Neural progenitor cell (in vitro differentiated cells): Measurements from ENCODE around the gene TIFAB. TPM values are rescaled to one million over a fixed set of nuclear protein-coding genes. Genes with fewer than 3 reads are reported as not detected.
A peak's percentile ranks its signal among the peaks of the same experiment; 100 is the strongest.

Experiments used
- DNase-seq: peaks from one replicate; pipeline ENCODE4 v3.0.0-alpha.2; 2016; ENCODE audit warnings: low spot score
- H2AFZ ChIP-seq: fragments of 200-600 bp; sonication (generic); replicated peaks from 2 replicates; pipeline ENCODE4 v1.6.1; 2016; ENCODE audit warnings: antibody characterized with exemption
- H3F3A ChIP-seq: fragments of 200-600 bp; sonication (generic); 2 replicates; pipeline ENCODE4 v1.6.1; 2016; ENCODE audit warnings: antibody characterized with exemption, low read depth
- H3K27ac ChIP-seq: fragments of 200-600 bp; sonication (generic); 2 replicates; pipeline ENCODE4 v1.5.1; 2016; ENCODE audit warnings: mild to moderate bottlenecking
- H3K27me3 ChIP-seq: fragments of 200-600 bp; sonication (generic); 2 replicates; pipeline ENCODE4 v1.6.1; 2016; ENCODE audit warnings: mild to moderate bottlenecking, moderate library complexity
- H3K36me3 ChIP-seq: fragments of 200-600 bp; sonication (generic); 2 replicates; pipeline ENCODE4 v1.5.1; 2016
- H3K4me1 ChIP-seq: fragments of 200-600 bp; sonication (generic); 2 replicates; pipeline ENCODE4 v1.6.1; 2016; ENCODE audit warnings: mixed run types
- H3K4me2 ChIP-seq: fragments of 200-600 bp; sonication (generic); 2 replicates; pipeline ENCODE4 v1.6.1; 2016
- H3K4me3 ChIP-seq: fragments of 200-600 bp; sonication (generic); 2 replicates; pipeline ENCODE4 v1.5.1; 2016
- H3K79me2 ChIP-seq: fragments of 200-600 bp; sonication (generic); 2 replicates; pipeline ENCODE4 v1.6.1; 2016; ENCODE audit warnings: low read depth
- H3K9ac ChIP-seq: fragments of 200-600 bp; sonication (generic); 2 replicates; pipeline ENCODE4 v1.6.1; 2016
- H3K9me3 ChIP-seq: fragments of 200-600 bp; sonication (generic); 2 replicates; pipeline ENCODE4 v1.5.1; 2016; ENCODE audit warnings: low read depth
- H4K20me1 ChIP-seq: fragments of 200-600 bp; sonication (generic); 2 replicates; pipeline ENCODE4 v1.6.1; 2016; ENCODE audit warnings: low read depth
- H3K27ac Mint-ChIP-seq: 3 replicates; pipeline ENCODE4 v1.8.0; 2021; ENCODE audit warnings: mixed read lengths
- H3K27me3 Mint-ChIP-seq: 2 replicates; pipeline ENCODE4 v1.8.0; 2022; ENCODE audit warnings: low read depth, mild to moderate bottlenecking, inconsistent platforms, moderate library complexity, mixed read lengths; ENCODE audit not compliant: insufficient read depth
- H3K36me3 Mint-ChIP-seq: 3 replicates; pipeline ENCODE4 v1.8.0; 2021; ENCODE audit warnings: mixed read lengths
- H3K4me1 Mint-ChIP-seq: 3 replicates; pipeline ENCODE4 v1.8.0; 2021; ENCODE audit warnings: mixed read lengths
- H3K4me3 Mint-ChIP-seq: 3 replicates; pipeline ENCODE4 v1.8.0; 2021; ENCODE audit warnings: mild to moderate bottlenecking, moderate library complexity, mixed read lengths
- H3K9me3 Mint-ChIP-seq: 3 replicates; pipeline ENCODE4 v1.8.0; 2020; ENCODE audit warnings: mixed read lengths
- CTCF ChIP-seq: fragments of 200-600 bp; sonication (generic); IDR thresholded peaks from 2 replicates; pipeline ENCODE4 v1.5.1; 2017; ENCODE audit warnings: antibody characterized with exemption, mild to moderate bottlenecking
- EZH2 ChIP-seq: fragments of 200-600 bp; sonication (generic); IDR thresholded peaks from 2 replicates; pipeline ENCODE4 v1.6.1; 2017; ENCODE audit warnings: antibody characterized with exemption, mild to moderate bottlenecking, moderate library complexity
- EZH2phosphoT487 ChIP-seq: fragments of 200-600 bp; sonication (generic); IDR thresholded peaks from 2 replicates; pipeline ENCODE4 v1.6.1; 2017; ENCODE audit warnings: antibody characterized with exemption
- total RNA-seq: library from RNA; depleted of rRNA; stranded (reverse); fragments of >200 nt; gene quantifications from 2 replicates; pipeline ENCODE4 v1.2.3, GENCODE V29; 2015; ENCODE audit warnings: low replicate concordance

Gene TIFAB
- total RNA-seq, 1 donor from 2014 or later, result not detected

- Histone ChIP-seq H3K36me3 (no peaks in the 10 kb centered on the region), H3K4me2 (peak overlapping the region; percentile 72), H3K27ac (no peak overlapping the region), H3K4me3 (peak overlapping the region; percentile 32), H3K4me1 (peaks cover 6% of the 10 kb centered on the region), H3K27me3 (peaks cover 100% of the 10 kb centered on the region), H3K9me3 (no peaks in the 10 kb centered on the region), H3F3A (no peaks in the 10 kb centered on the region), H3K79me2 (no peaks in the 10 kb centered on the region), H3K9ac (no peak overlapping the region), H4K20me1 (peaks cover 44% of the 10 kb centered on the region), H2AFZ (peak overlapping the region; percentile 51)
- H3K4me1 Mint-ChIP-seq, result peaks cover 21% of the 10 kb centered on the region
- TF ChIP-seq EZH2phosphoT487 (peak; percentile 53), CTCF (peak; percentile 89), EZH2 (peak; percentile 79)
- peak; percentile 93 for DNase-seq
- peaks cover 2% of the 10 kb centered on the region for H3K9me3 Mint-ChIP-seq
- H3K36me3 Mint-ChIP-seq, result no peaks in the 10 kb centered on the region
- H3K27ac Mint-ChIP-seq, result no peak overlapping the region
- H3K4me3 Mint-ChIP-seq, result peak overlapping the region; percentile 77
- peaks cover 51% of the 10 kb centered on the region for H3K27me3 Mint-ChIP-seq
Measured at GRCh38 chr5:135466178-135467050, 14.3 kb upstream of the TIFAB start.

GRCh38 chr5:135465391-135466122 lies 13.4 kb upstream of the TIFAB start:
- H3K79me2 ChIP-seq, result no peaks in the 10 kb centered on the region
- DNase-seq, result no peak
- H2AFZ ChIP-seq, result no peak overlapping the region
- no peaks in the 10 kb centered on the region for H3K9me3 ChIP-seq
- H4K20me1 ChIP-seq, result peaks cover 42% of the 10 kb centered on the region
- no peak overlapping the region for H3K9ac ChIP-seq
- no peaks in the 10 kb centered on the region for H3K36me3 ChIP-seq
- H3K27ac ChIP-seq, result no peak overlapping the region
- H3K27me3 Mint-ChIP-seq, result peaks cover 53% of the 10 kb centered on the region
- peaks cover 2% of the 10 kb centered on the region for H3K9me3 Mint-ChIP-seq
- H3K4me1 Mint-ChIP-seq, result peaks cover 21% of the 10 kb centered on the region
- no peak overlapping the region for H3K27ac Mint-ChIP-seq
- H3K4me3 Mint-ChIP-seq, result peak overlapping the region; percentile 77
- no peaks in the 10 kb centered on the region for H3F3A ChIP-seq
- no peak for TF ChIP-seq CTCF
- TF ChIP-seq EZH2phosphoT487, result no peak
- no peak for TF ChIP-seq EZH2
- H3K4me3 ChIP-seq, result no peak overlapping the region
- H3K4me1 ChIP-seq, result peaks cover 6% of the 10 kb centered on the region
- H3K36me3 Mint-ChIP-seq, result no peaks in the 10 kb centered on the region
- peaks cover 100% of the 10 kb centered on the region for H3K27me3 ChIP-seq
- no peak overlapping the region for H3K4me2 ChIP-seq

GRCh38 chr5:135462304-135462703 lies 10.2 kb upstream of the TIFAB start:
- H2AFZ ChIP-seq, result no peak overlapping the region
- Mint-ChIP-seq H3K9me3 (no peaks in the 10 kb centered on the region), H3K4me3 (no peak overlapping the region), H3K36me3 (no peaks in the 10 kb centered on the region), H3K27me3 (peaks cover 48% of the 10 kb centered on the region), H3K27ac (no peak overlapping the region), H3K4me1 (peaks cover 18% of the 10 kb centered on the region)
- peaks cover 17% of the 10 kb centered on the region for H4K20me1 ChIP-seq
- H3K4me1 ChIP-seq, result peaks cover 6% of the 10 kb centered on the region
- no peaks in the 10 kb centered on the region for H3K36me3 ChIP-seq
- no peak overlapping the region for H3K27ac ChIP-seq
- peaks cover 100% of the 10 kb centered on the region for H3K27me3 ChIP-seq
- TF ChIP-seq CTCF (peak; percentile 78), EZH2phosphoT487 (no peak), EZH2 (no peak)
- DNase-seq, result peak; percentile 94
- H3K9me3 ChIP-seq, result no peaks in the 10 kb centered on the region
- H3K4me2 ChIP-seq, result no peak overlapping the region
- H3K9ac ChIP-seq, result no peak overlapping the region
- no peaks in the 10 kb centered on the region for H3K79me2 ChIP-seq
- H3K4me3 ChIP-seq, result no peak overlapping the region
- no peaks in the 10 kb centered on the region for H3F3A ChIP-seq
